Sigmoid colon (tissue), 4 donors: ENCODE measurements around the gene CDHR2.

ENCODE experiments used
- EP300 ChIP-seq, 4 donors: sonication (generic); formaldehyde crosslinking; IDR thresholded peaks; one replicate each; pipeline ENCODE4 v1.6.1; 2017; ENCODE audit warnings: antibody characterized with exemption in 4 of 4
- POLR2A ChIP-seq, 2 donors: fragments of 450-650 bp; IDR thresholded peaks; one replicate each; pipeline ENCODE4 v1.6.1; 2016; ENCODE audit warnings: antibody characterized with exemption in 2 of 2, mild to moderate bottlenecking in 2 of 2, moderate library complexity in 2 of 2
- TF ChIP-seq, protein P1 (sequence below), 4 experiments: fragments of 450-650 bp in 3 of 4; fragments of 200-600 bp in 1 of 4; IDR thresholded peaks; one replicate each; pipeline ENCODE4 v1.5.1; 2016 to 2019; ENCODE audit warnings: antibody characterized with exemption in 4 of 4, mild to moderate bottlenecking in 3 of 4, moderate library complexity in 2 of 4

DNA sequence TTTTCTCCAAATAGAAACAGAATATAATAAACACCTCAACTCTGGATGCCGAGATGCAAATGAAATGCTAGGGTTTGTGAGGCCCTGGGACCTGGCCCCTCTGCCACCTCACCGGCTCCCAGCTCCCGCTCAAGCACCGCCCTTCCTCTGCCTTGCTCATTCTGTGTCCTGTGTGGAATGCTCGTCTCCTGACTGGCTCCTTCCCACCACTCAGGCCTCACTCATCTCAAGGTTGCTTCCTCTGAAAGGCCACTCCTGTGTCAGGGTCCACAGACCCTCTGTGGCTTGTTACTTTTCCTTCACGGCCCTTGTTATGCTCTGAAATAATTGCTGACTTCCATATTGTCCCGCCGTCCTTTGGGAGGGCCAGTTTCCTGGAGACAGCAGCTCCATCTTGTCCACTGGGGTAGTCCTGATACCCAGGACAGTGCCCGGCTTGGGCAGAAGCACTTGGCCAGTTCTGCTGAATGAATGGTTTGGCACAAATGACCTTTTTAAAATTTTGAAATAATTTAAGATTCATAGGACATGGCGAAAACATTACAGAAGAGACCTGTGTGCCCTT, 27.4 kb upstream of the CDHR2 start:
- TF ChIP-seq, protein P1, sequence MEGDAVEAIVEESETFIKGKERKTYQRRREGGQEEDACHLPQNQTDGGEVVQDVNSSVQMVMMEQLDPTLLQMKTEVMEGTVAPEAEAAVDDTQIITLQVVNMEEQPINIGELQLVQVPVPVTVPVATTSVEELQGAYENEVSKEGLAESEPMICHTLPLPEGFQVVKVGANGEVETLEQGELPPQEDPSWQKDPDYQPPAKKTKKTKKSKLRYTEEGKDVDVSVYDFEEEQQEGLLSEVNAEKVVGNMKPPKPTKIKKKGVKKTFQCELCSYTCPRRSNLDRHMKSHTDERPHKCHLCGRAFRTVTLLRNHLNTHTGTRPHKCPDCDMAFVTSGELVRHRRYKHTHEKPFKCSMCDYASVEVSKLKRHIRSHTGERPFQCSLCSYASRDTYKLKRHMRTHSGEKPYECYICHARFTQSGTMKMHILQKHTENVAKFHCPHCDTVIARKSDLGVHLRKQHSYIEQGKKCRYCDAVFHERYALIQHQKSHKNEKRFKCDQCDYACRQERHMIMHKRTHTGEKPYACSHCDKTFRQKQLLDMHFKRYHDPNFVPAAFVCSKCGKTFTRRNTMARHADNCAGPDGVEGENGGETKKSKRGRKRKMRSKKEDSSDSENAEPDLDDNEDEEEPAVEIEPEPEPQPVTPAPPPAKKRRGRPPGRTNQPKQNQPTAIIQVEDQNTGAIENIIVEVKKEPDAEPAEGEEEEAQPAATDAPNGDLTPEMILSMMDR (IDR thresholded peaks at IDR 0.05): no peak
- TF ChIP-seq POLR2A (IDR thresholded peaks at IDR 0.05): no peak
- TF ChIP-seq EP300 (IDR thresholded peaks at IDR 0.05): no peak
